Neuronal stem cell (in vitro differentiated cells): ENCODE measurements around the gene RALGPS1.

Source experiments
- DNase-seq: peaks from one replicate; pipeline ENCODE4 v3.0.0-alpha.2; 2013; ENCODE audit warnings: low spot score
- H2AFZ ChIP-seq: one replicate; pipeline ENCODE4 v1.6.1; 2013; ENCODE audit warnings: mild to moderate bottlenecking, low read length, inconsistent platforms
- H2AK5ac ChIP-seq: 2 replicates; pipeline ENCODE4 v1.6.1; 2013; ENCODE audit warnings: low read depth, mild to moderate bottlenecking, inconsistent platforms, low read length, moderate library complexity, mixed read lengths
- H2BK120ac ChIP-seq: 2 replicates; pipeline ENCODE4 v1.6.1; 2013; ENCODE audit warnings: low read depth, mild to moderate bottlenecking, inconsistent platforms, low read length, moderate library complexity, mixed read lengths
- H2BK12ac ChIP-seq: one replicate; pipeline ENCODE4 v1.6.1; 2013; ENCODE audit warnings: low read length, inconsistent platforms
- H2BK15ac ChIP-seq: 2 replicates; pipeline ENCODE4 v1.6.1; 2013; ENCODE audit warnings: mild to moderate bottlenecking, low read length, inconsistent platforms, mixed read lengths
- H2BK5ac ChIP-seq: one replicate; pipeline ENCODE4 v1.6.1; 2013; ENCODE audit warnings: inconsistent platforms, mild to moderate bottlenecking, low read length, moderate library complexity
- H3K14ac ChIP-seq: one replicate; pipeline ENCODE4 v1.6.1; 2013; ENCODE audit warnings: low read length, inconsistent platforms
- H3K18ac ChIP-seq: 2 replicates; pipeline ENCODE4 v1.6.1; 2013; ENCODE audit warnings: low read length, inconsistent platforms
- H3K23ac ChIP-seq: 2 replicates; pipeline ENCODE4 v1.6.1; 2013; ENCODE audit warnings: low read depth, mild to moderate bottlenecking, mixed read lengths, low read length, inconsistent platforms; ENCODE audit not compliant: poor library complexity
- H3K27ac ChIP-seq: replicated peaks from 3 replicates; pipeline ENCODE4 v1.5.1; 2013; ENCODE audit warnings: low read length, inconsistent platforms
- H3K27me3 ChIP-seq, 3 experiments: 2 replicates each; pipeline ENCODE4 v1.6.1; 2013; ENCODE audit warnings: low read length in 3 of 3, mild to moderate bottlenecking in 2 of 3, inconsistent platforms in 1 of 3, low read depth in 1 of 3, mixed read lengths in 1 of 3, moderate library complexity in 1 of 3; ENCODE audit not compliant: control insufficient read depth in 3 of 3, insufficient read depth in 3 of 3
- H3K36me3 ChIP-seq, 2 donors: replicated peaks in 1 of 2; 2 replicates each; pipeline ENCODE4 v1.6.1; 2013; ENCODE audit warnings: low read length in 2 of 2; ENCODE audit not compliant: control insufficient read depth in 2 of 2, insufficient read depth in 2 of 2
- H3K4ac ChIP-seq: 2 replicates; pipeline ENCODE4 v1.6.1; 2013; ENCODE audit warnings: inconsistent platforms, mild to moderate bottlenecking, low read length, moderate library complexity
- H3K4me1 ChIP-seq, 2 donors: 1 replicate in 1 of 2; 2 replicates in 1 of 2; pipeline ENCODE4 v1.6.1; 2013; ENCODE audit warnings: low read length in 2 of 2, low read depth in 1 of 2; ENCODE audit not compliant: control insufficient read depth in 2 of 2, insufficient read depth in 1 of 2
- H3K4me2 ChIP-seq: one replicate; pipeline ENCODE4 v1.6.1; 2013; ENCODE audit warnings: mild to moderate bottlenecking, low read length, inconsistent platforms; ENCODE audit not compliant: insufficient read depth, poor library complexity, severe bottlenecking
- H3K4me3 ChIP-seq, 2 donors: 2 replicates each; pipeline ENCODE4 v1.5.1; 2013; ENCODE audit warnings: low read length in 2 of 2, mild to moderate bottlenecking in 2 of 2, inconsistent platforms in 1 of 2, moderate library complexity in 1 of 2
- H3K79me1 ChIP-seq: one replicate; pipeline ENCODE4 v1.6.1; 2013; ENCODE audit warnings: low read depth, mild to moderate bottlenecking, inconsistent platforms, low read length, moderate library complexity
- H3K9ac ChIP-seq: one replicate; pipeline ENCODE4 v1.6.1; 2013; ENCODE audit warnings: mild to moderate bottlenecking, low read depth, low read length, inconsistent platforms; ENCODE audit not compliant: poor library complexity
- H3K9me3 ChIP-seq, 2 donors: replicated peaks in 1 of 2; 2 replicates each; pipeline versions ENCODE3 to v1.6.1; 2013; ENCODE audit warnings: low read length in 2 of 2, mild to moderate bottlenecking in 2 of 2, inconsistent platforms in 1 of 2, low read depth in 1 of 2, mixed read lengths in 1 of 2, moderate library complexity in 1 of 2; ENCODE audit not compliant: control insufficient read depth in 2 of 2, insufficient read depth in 1 of 2
- H4K8ac ChIP-seq: one replicate; pipeline ENCODE4 v1.6.1; 2013; ENCODE audit warnings: low read depth, mild to moderate bottlenecking, inconsistent platforms, low read length, moderate library complexity
- H4K91ac ChIP-seq: one replicate; pipeline ENCODE4 v1.6.1; 2013; ENCODE audit warnings: low read length, low read depth, mild to moderate bottlenecking, inconsistent platforms; ENCODE audit not compliant: poor library complexity
- WGBS, 2 donors: extraction: QIAGEN DNeasy Blood & Tissue Kit; methylation state at CpG; one replicate each; pipeline ENCODE4 v1.1.7; 2013; ENCODE audit warnings: missing lambda C conversion rate in 2 of 2, mixed read lengths in 1 of 2; ENCODE audit not compliant: insufficient read length in 2 of 2, insufficient replicate concordance in 1 of 2; ENCODE audit errors: extremely low coverage in 2 of 2; 5-methylcytosine and 5-hydroxymethylcytosine counted together

RALGPS1 gene

GRCh38 chr9:127166111-127166510 is 251.5 kb downstream of the RALGPS1 start:
- no peak overlapping the region for H3K4ac ChIP-seq
- H3K23ac ChIP-seq = no peak overlapping the region
- no peak overlapping the region for H4K91ac ChIP-seq
- no peak overlapping the region for H2BK120ac ChIP-seq
- no peak overlapping the region for H3K27ac ChIP-seq
- no peaks in the 10 kb centered on the region for H3K9me3 ChIP-seq
- H4K8ac ChIP-seq = no peak overlapping the region
- no CpG with 5 or more reads among the region's 5 CpGs for WGBS, 2 donors
- no peak overlapping the region for H3K4me2 ChIP-seq
- no peak overlapping the region for H2BK12ac ChIP-seq
- no peak overlapping the region for H3K9ac ChIP-seq
- no peak overlapping the region for H3K4me3 ChIP-seq
- no peak overlapping the region for H2AK5ac ChIP-seq
- no peak overlapping the region for H2BK15ac ChIP-seq
- H3K4me1 ChIP-seq = peaks cover 3 to 7% of the 10 kb centered on the region in 2 donors
- DNase-seq = no peak
- no peaks in the 10 kb centered on the region for H3K36me3 ChIP-seq
- H2BK5ac ChIP-seq = no peak overlapping the region
- no peak overlapping the region for H3K14ac ChIP-seq
- no peak overlapping the region for H2AFZ ChIP-seq
- H3K27me3 ChIP-seq = no peaks in the 10 kb centered on the region
- no peak overlapping the region for H3K18ac ChIP-seq
- peaks cover 2% of the 10 kb centered on the region for H3K79me1 ChIP-seq

- peak overlapping the region; percentile 10 for H2AK5ac ChIP-seq
- H3K23ac ChIP-seq = peak overlapping the region; percentile 14
- H2BK5ac ChIP-seq = no peak overlapping the region
- no peak overlapping the region for H2BK15ac ChIP-seq
- H3K4ac ChIP-seq = no peak overlapping the region
- no peak overlapping the region for H3K4me3 ChIP-seq
- H3K9me3 ChIP-seq = no peaks in the 10 kb centered on the region
- no peak overlapping the region for H4K91ac ChIP-seq
- H3K18ac ChIP-seq = peak overlapping the region; percentile 16
- no peak overlapping the region for H3K4me2 ChIP-seq
- H3K4me1 ChIP-seq = peaks cover 3 to 7% of the 10 kb centered on the region in 2 donors
- no peaks in the 10 kb centered on the region for H3K79me1 ChIP-seq
- H3K27me3 ChIP-seq = no peaks in the 10 kb centered on the region
- H2BK12ac ChIP-seq = no peak overlapping the region
- H4K8ac ChIP-seq = no peak overlapping the region
- H3K9ac ChIP-seq = peak overlapping the region; percentile 25
- H3K14ac ChIP-seq = no peak overlapping the region
- H2BK120ac ChIP-seq = no peak overlapping the region
- H3K36me3 ChIP-seq = no peaks in the 10 kb centered on the region
- H3K27ac ChIP-seq = no peak overlapping the region
- WGBS, 2 donors = no CpG with 5 or more reads among the region's 12 CpGs
- DNase-seq = no peak
- H2AFZ ChIP-seq = no peak overlapping the region
These were observed 252.3 kb downstream of the RALGPS1 start for GRCh38 chr9:127166651-127167524.

GRCh38 chr9:127167560-127168326 is 253.2 kb downstream of the RALGPS1 start:
- Histone ChIP-seq H2BK12ac (no peak overlapping the region), H3K4me2 (no peak overlapping the region), H3K23ac (no peak overlapping the region), H2AFZ (no peak overlapping the region), H4K91ac (no peak overlapping the region), H4K8ac (no peak overlapping the region), H2BK5ac (no peak overlapping the region), H3K4me3 (no peak overlapping the region), H3K18ac (no peak overlapping the region), H3K9me3 (no peaks in the 10 kb centered on the region), H3K36me3 (no peaks in the 10 kb centered on the region), H3K14ac (no peak overlapping the region), H3K9ac (no peak overlapping the region), H2BK15ac (no peak overlapping the region), H3K4ac (no peak overlapping the region), H3K4me1 (peaks cover 3 to 7% of the 10 kb centered on the region in 2 donors), H3K27me3 (no peaks in the 10 kb centered on the region), H3K79me1 (no peaks in the 10 kb centered on the region), H3K27ac (no peak overlapping the region), H2BK120ac (no peak overlapping the region), H2AK5ac (no peak overlapping the region)
- no peak for DNase-seq
- WGBS, 2 donors = no CpG with 5 or more reads among the region's 11 CpGs
